Esophagus muscularis mucosa (tissue), 4 donors: Measurements from ENCODE around the gene HOXB7. TPM values are rescaled to one million over a fixed set of nuclear protein-coding genes. Genes with fewer than 3 reads are reported as not detected.

ENCODE experiments used
- DNase-seq: peaks from one replicate; pipeline ENCODE4 v3.0.0-alpha.2; 2017; ENCODE audit errors: extremely low spot score
- H3K27ac ChIP-seq, 4 donors: fragments of 200-600 bp; sonication (generic); replicated peaks in 1 of 4; 1 replicate in 3 of 4; 2 replicates in 1 of 4; pipeline ENCODE4 v1.5.1; 2016 to 2019; ENCODE audit warnings: mild to moderate bottlenecking in 1 of 4
- H3K27me3 ChIP-seq, 4 donors: fragments of 200-600 bp; sonication (generic); one replicate each; pipeline versions ENCODE4 v1.5.1 to v1.6.0; 2016 to 2019
- H3K36me3 ChIP-seq, 4 donors: fragments of 200-600 bp; sonication (generic); one replicate each; pipeline ENCODE4 v1.5.1; 2016 to 2019
- H3K4me1 ChIP-seq, 4 donors: fragments of 200-600 bp; sonication (generic); one replicate each; pipeline ENCODE4 v1.5.1; 2016 to 2019
- H3K4me3 ChIP-seq, 4 donors: fragments of 200-600 bp; sonication (generic); 1 replicate in 2 of 4; 2 replicates in 2 of 4; pipeline ENCODE4 v1.5.1; 2016 to 2019; ENCODE audit warnings: mild to moderate bottlenecking in 4 of 4, moderate library complexity in 1 of 4
- H3K9me3 ChIP-seq, 4 donors: fragments of 200-600 bp; sonication (generic); 1 replicate in 3 of 4; 2 replicates in 1 of 4; pipeline ENCODE4 v1.5.1; 2016 to 2019
- EP300 ChIP-seq: sonication (generic); formaldehyde crosslinking; IDR thresholded peaks from one replicate; pipeline ENCODE4 v1.6.1; 2017; ENCODE audit warnings: antibody characterized with exemption
- POLR2A ChIP-seq: fragments of 450-650 bp; IDR thresholded peaks from one replicate; pipeline ENCODE4 v1.6.1; 2017; ENCODE audit warnings: antibody characterized with exemption, moderate library complexity, mild to moderate bottlenecking, low read depth
- POLR2AphosphoS5 ChIP-seq, 2 donors: sonication (generic); formaldehyde crosslinking; IDR thresholded peaks; one replicate each; pipeline ENCODE4 v1.6.1; 2017; ENCODE audit warnings: antibody characterized with exemption in 2 of 2
- WGBS: methylation state at CpG from one replicate; pipeline ENCODE4 v1.1.5; 2018; 5-methylcytosine and 5-hydroxymethylcytosine counted together
- intact Hi-C: fragments of 100-400 bp; cut with DNase I; formaldehyde crosslinking; loops from one replicate; pipeline ENCODE4 v1.15.1; 2023
- total RNA-seq, 4 donors: library from RNA; depleted of rRNA; stranded (reverse); fragments of >200 nt; gene quantifications; one replicate each; pipeline versions ENCODE4 v1.1.0 to v1.2.1, GENCODE V29; 2016
- TF ChIP-seq, protein P1 (sequence below), 3 experiments: fragments of 200-600 bp in 2 of 3; fragments of 450-650 bp in 1 of 3; sonication (generic) in 2 of 3; IDR thresholded peaks; one replicate each; pipeline ENCODE4 v1.5.1; 2017 to 2019; ENCODE audit warnings: antibody characterized with exemption in 3 of 3, mild to moderate bottlenecking in 2 of 3, moderate library complexity in 1 of 3

Gene HOXB7
- total RNA-seq, 4 donors from 2014 or later = 0.52 to 1.7 (median 0.66) TPM

DNA sequence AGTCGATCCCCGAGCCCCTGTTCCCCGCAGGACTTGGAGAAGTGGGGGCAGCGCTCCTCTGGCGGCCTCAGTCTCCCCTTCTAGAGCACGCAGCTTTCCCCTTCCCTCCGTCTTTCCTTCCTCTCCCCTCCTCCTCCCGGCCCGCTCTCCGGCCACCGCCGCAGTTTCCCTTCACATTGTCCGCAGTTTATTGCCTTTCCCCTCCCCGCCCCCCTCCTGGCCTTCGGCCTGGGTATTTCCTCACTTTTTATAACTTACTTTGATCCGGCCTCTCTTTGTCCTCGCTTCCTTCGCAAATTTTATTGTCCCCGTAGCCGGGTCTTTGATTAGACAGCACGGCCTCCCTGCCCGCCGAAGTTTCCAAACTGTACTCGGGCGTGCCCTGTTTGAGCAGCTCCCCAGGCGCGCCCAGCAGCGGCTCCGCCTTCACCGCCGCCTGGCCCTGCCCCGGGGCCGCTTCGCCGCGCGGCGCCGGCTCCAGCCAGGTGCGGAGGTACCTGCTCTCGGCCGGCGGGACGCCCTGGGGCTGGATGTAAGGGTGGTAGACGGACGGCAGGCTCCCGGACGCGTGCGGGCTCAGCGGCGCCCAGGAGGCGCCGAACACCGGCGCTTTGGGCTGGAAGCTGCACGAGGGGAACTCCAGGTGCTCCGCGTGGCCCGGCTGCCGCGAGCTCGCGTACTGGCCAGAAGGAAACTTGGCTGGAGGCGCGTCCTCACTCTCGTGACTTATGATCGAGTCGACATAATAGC, 14.9 kb upstream of the HOXB7 start:
- WGBS = 3% methylated on average over 38 of the region's 69 CpGs
- H3K4me3 ChIP-seq = peak overlapping the region; percentile 38 to 41 (median 41)

DNA sequence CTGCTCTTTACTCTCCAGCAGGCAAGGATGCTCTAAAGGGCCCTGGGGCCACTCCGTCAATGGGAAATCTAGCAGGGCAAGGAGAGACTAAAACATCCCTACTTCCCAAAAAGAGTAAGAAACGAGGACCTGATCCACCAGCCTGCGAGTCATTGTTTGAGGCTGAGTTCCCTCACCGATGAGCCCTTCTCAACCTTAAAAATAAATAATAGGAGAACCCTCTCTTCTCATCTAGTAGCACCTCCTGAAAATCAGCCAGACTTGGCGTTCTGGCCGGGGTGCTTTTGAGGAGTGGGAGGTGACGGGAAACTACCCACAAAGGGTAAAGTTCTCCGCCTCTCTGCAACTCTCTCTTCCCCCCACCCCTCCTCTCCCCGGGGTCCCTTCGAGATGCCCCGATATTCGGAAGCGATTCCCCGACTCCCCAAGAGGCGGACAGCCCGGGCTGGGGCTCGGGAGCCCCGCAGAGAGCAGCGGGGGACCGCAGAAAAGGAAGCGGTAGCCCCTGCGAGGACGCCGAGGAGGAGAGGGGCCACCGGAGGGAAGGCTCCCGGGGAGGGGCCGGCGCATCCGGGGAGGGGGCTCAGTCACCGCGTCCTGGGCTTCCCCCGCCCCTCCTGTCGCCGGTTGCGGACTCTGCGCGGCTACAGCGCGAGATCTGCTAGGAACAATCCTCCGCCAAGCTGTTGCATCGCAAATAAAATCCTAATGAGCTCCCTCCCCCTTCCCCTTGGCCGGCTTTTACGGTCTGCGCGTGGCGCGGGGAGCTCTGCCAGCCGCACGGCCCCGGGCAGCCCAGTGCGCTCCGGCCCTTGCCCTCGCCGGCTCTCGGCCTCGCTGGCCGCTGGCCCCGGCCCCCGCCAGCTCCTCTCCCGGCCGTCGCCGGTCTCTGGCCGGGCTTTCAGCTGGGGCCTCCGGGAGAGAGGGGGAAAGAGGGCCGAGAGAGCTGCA, 14.0 kb upstream of the HOXB7 start:
- Histone ChIP-seq H3K36me3 (no peaks in the 10 kb centered on the region), H3K4me1 (peaks cover 25 to 31% (median 26%) of the 10 kb centered on the region in 4 donors), H3K27ac (no peak overlapping the region), H3K9me3 (no peaks in the 10 kb centered on the region), H3K4me3 (peak overlapping the region; percentile 38 to 41 (median 41)), H3K27me3 (peaks cover 0 to 100% (median 98%) of the 10 kb centered on the region in 4 donors)
- TF ChIP-seq POLR2AphosphoS5 (IDR thresholded peaks at IDR 0.05) (no peak), POLR2A (no peak), EP300 (no peak)
- TF ChIP-seq, protein P1, sequence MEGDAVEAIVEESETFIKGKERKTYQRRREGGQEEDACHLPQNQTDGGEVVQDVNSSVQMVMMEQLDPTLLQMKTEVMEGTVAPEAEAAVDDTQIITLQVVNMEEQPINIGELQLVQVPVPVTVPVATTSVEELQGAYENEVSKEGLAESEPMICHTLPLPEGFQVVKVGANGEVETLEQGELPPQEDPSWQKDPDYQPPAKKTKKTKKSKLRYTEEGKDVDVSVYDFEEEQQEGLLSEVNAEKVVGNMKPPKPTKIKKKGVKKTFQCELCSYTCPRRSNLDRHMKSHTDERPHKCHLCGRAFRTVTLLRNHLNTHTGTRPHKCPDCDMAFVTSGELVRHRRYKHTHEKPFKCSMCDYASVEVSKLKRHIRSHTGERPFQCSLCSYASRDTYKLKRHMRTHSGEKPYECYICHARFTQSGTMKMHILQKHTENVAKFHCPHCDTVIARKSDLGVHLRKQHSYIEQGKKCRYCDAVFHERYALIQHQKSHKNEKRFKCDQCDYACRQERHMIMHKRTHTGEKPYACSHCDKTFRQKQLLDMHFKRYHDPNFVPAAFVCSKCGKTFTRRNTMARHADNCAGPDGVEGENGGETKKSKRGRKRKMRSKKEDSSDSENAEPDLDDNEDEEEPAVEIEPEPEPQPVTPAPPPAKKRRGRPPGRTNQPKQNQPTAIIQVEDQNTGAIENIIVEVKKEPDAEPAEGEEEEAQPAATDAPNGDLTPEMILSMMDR (IDR thresholded peaks at IDR 0.05) = no peak
- 2% methylated on average over 44 of the region's 66 CpGs for WGBS
- intact Hi-C loops = no loop called here
- DNase-seq = no peak

More for the DNA sequence above, 14.9 kb upstream of the HOXB7 start:
- H3K9me3 ChIP-seq = no peaks in the 10 kb centered on the region
- no peaks in the 10 kb centered on the region for H3K36me3 ChIP-seq
- peaks cover 25 to 31% (median 26%) of the 10 kb centered on the region in 4 donors for H3K4me1 ChIP-seq
- peaks cover 0 to 100% (median 98%) of the 10 kb centered on the region in 4 donors for H3K27me3 ChIP-seq
- no peak for TF ChIP-seq EP300
- TF ChIP-seq, protein P1 (IDR thresholded peaks at IDR 0.05) = no peak
- TF ChIP-seq POLR2AphosphoS5 (IDR thresholded peaks at IDR 0.05) = no peak
- no peak for TF ChIP-seq POLR2A
- intact Hi-C loops = no loop called here
- no peak for DNase-seq
- H3K27ac ChIP-seq = no peak overlapping the region

DNA sequence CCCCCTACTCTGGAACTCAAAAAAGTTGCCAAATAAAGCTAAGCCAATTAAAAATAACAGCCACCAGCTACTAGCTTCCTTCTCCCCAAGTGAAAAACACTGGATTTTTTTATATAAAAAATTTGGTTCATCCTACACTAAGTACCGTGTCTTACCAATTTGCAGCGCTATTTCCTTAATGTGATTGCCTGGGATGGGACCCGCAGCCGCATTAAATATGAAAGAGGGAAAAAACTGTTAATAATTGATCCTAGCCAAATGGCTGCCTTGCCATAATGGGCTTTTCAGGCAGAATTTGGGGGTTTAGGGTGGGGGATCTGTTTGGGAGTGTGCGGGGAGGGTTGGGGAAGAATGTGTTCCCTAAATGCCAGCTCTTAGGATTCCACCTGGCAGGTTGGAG, 13.3 kb upstream of the HOXB7 start:
- Histone ChIP-seq H3K4me3 (no peak overlapping the region), H3K27ac (no peak overlapping the region), H3K4me1 (peaks cover 25 to 37% (median 27%) of the 10 kb centered on the region in 4 donors), H3K9me3 (no peaks in the 10 kb centered on the region), H3K27me3 (peaks cover 3 to 100% (median 98%) of the 10 kb centered on the region in 4 donors), H3K36me3 (no peaks in the 10 kb centered on the region)
- DNase-seq = no peak
- WGBS = 12% methylated on average over 5 of the region's 5 CpGs
- no peak for TF ChIP-seq POLR2AphosphoS5 (IDR thresholded peaks at IDR 0.05)
- no peak for TF ChIP-seq POLR2A
- TF ChIP-seq EP300 = no peak
- TF ChIP-seq, protein P1 (IDR thresholded peaks at IDR 0.05) = no peak
- intact Hi-C loops = no loop called here

DNA sequence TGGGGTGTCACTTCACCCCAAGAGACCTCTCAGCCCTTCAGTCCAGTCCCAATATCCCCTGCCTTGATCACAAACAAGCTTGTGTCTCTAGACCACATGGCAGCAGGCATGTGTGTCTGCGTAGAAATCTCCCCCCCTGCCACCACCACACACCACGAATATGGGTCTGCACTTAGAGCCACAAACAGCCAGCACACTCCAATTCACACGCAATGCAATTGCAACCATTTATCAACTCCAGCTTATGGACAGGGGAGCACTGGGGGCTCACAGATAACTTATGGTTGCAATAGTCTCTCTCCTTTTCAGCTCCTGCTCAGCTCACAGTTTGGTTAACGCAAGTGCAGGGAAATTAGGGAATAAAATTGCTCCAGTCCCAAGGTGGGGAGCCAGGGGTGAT, 12.8 kb upstream of the HOXB7 start:
- TF ChIP-seq POLR2A = no peak
- TF ChIP-seq, protein P1 (IDR thresholded peaks at IDR 0.05) = no peak
- no peak for TF ChIP-seq EP300
- TF ChIP-seq POLR2AphosphoS5 (IDR thresholded peaks at IDR 0.05) = no peak
- no peak for DNase-seq
- H3K4me1 ChIP-seq = peaks cover 25 to 42% (median 31%) of the 10 kb centered on the region in 4 donors
- no peak overlapping the region for H3K4me3 ChIP-seq
- no peaks in the 10 kb centered on the region for H3K36me3 ChIP-seq
- 15% methylated on average over 4 of the region's 4 CpGs for WGBS
- H3K9me3 ChIP-seq = no peaks in the 10 kb centered on the region
- intact Hi-C loops = no loop called here
- H3K27me3 ChIP-seq = peaks cover 3 to 100% (median 98%) of the 10 kb centered on the region in 4 donors
- H3K27ac ChIP-seq = no peak overlapping the region
